Neural progenitor cell (in vitro differentiated cells): Measurements from ENCODE around the gene PIGM. TPM values are rescaled to one million over a fixed set of nuclear protein-coding genes. Genes with fewer than 3 reads are reported as not detected.

Experiments used
- DNase-seq: peaks from one replicate; pipeline ENCODE4 v3.0.0-alpha.2; 2016; ENCODE audit warnings: low spot score
- H2AFZ ChIP-seq: fragments of 200-600 bp; sonication (generic); replicated peaks from 2 replicates; pipeline ENCODE4 v1.6.1; 2016; ENCODE audit warnings: antibody characterized with exemption
- H3F3A ChIP-seq: fragments of 200-600 bp; sonication (generic); 2 replicates; pipeline ENCODE4 v1.6.1; 2016; ENCODE audit warnings: antibody characterized with exemption, low read depth
- H3K27ac ChIP-seq: fragments of 200-600 bp; sonication (generic); 2 replicates; pipeline ENCODE4 v1.5.1; 2016; ENCODE audit warnings: mild to moderate bottlenecking
- H3K27me3 ChIP-seq: fragments of 200-600 bp; sonication (generic); 2 replicates; pipeline ENCODE4 v1.6.1; 2016; ENCODE audit warnings: mild to moderate bottlenecking, moderate library complexity
- H3K36me3 ChIP-seq: fragments of 200-600 bp; sonication (generic); 2 replicates; pipeline ENCODE4 v1.5.1; 2016
- H3K4me1 ChIP-seq: fragments of 200-600 bp; sonication (generic); 2 replicates; pipeline ENCODE4 v1.6.1; 2016; ENCODE audit warnings: mixed run types
- H3K4me2 ChIP-seq: fragments of 200-600 bp; sonication (generic); 2 replicates; pipeline ENCODE4 v1.6.1; 2016
- H3K4me3 ChIP-seq: fragments of 200-600 bp; sonication (generic); 2 replicates; pipeline ENCODE4 v1.5.1; 2016
- H3K79me2 ChIP-seq: fragments of 200-600 bp; sonication (generic); 2 replicates; pipeline ENCODE4 v1.6.1; 2016; ENCODE audit warnings: low read depth
- H3K9ac ChIP-seq: fragments of 200-600 bp; sonication (generic); 2 replicates; pipeline ENCODE4 v1.6.1; 2016
- H3K9me3 ChIP-seq: fragments of 200-600 bp; sonication (generic); 2 replicates; pipeline ENCODE4 v1.5.1; 2016; ENCODE audit warnings: low read depth
- H4K20me1 ChIP-seq: fragments of 200-600 bp; sonication (generic); 2 replicates; pipeline ENCODE4 v1.6.1; 2016; ENCODE audit warnings: low read depth
- H3K27ac Mint-ChIP-seq: 3 replicates; pipeline ENCODE4 v1.8.0; 2021; ENCODE audit warnings: mixed read lengths
- H3K27me3 Mint-ChIP-seq: 2 replicates; pipeline ENCODE4 v1.8.0; 2022; ENCODE audit warnings: low read depth, mild to moderate bottlenecking, inconsistent platforms, moderate library complexity, mixed read lengths; ENCODE audit not compliant: insufficient read depth
- H3K36me3 Mint-ChIP-seq: 3 replicates; pipeline ENCODE4 v1.8.0; 2021; ENCODE audit warnings: mixed read lengths
- H3K4me1 Mint-ChIP-seq: 3 replicates; pipeline ENCODE4 v1.8.0; 2021; ENCODE audit warnings: mixed read lengths
- H3K4me3 Mint-ChIP-seq: 3 replicates; pipeline ENCODE4 v1.8.0; 2021; ENCODE audit warnings: mild to moderate bottlenecking, moderate library complexity, mixed read lengths
- H3K9me3 Mint-ChIP-seq: 3 replicates; pipeline ENCODE4 v1.8.0; 2020; ENCODE audit warnings: mixed read lengths
- EZH2 ChIP-seq: fragments of 200-600 bp; sonication (generic); IDR thresholded peaks from 2 replicates; pipeline ENCODE4 v1.6.1; 2017; ENCODE audit warnings: antibody characterized with exemption, mild to moderate bottlenecking, moderate library complexity
- EZH2phosphoT487 ChIP-seq: fragments of 200-600 bp; sonication (generic); IDR thresholded peaks from 2 replicates; pipeline ENCODE4 v1.6.1; 2017; ENCODE audit warnings: antibody characterized with exemption
- total RNA-seq: library from RNA; depleted of rRNA; stranded (reverse); fragments of >200 nt; gene quantifications from 2 replicates; pipeline ENCODE4 v1.2.3, GENCODE V29; 2015; ENCODE audit warnings: low replicate concordance
- TF ChIP-seq, protein P1 (sequence below): fragments of 200-600 bp; sonication (generic); IDR thresholded peaks from 2 replicates; pipeline ENCODE4 v1.5.1; 2017; ENCODE audit warnings: antibody characterized with exemption, mild to moderate bottlenecking

Gene PIGM
- total RNA-seq, 1 donor from 2014 or later = 7.1 TPM

DNA sequence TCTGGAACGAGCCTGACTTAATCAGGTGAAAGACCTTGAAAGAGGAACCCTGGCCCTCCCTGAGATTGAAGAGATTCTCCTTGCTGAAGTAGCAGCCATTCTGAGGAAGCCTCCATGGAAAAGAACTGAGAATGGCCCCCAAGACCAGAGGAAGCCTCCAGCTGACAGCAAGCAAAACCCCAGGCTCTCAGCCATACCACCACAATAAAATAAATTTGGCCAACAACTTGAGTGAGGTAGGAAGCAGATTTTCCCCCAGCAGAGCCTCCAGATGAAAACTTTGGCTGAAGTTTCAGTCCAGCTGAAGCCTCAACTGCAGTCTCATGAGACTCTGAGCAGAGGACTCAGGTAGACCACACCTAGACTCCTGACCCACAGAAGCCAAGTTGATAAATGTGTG is 43.8 kb downstream of the PIGM start:
- H3K36me3 Mint-ChIP-seq = no peaks in the 10 kb centered on the region
- no peak overlapping the region for H2AFZ ChIP-seq
- H3K9ac ChIP-seq = no peak overlapping the region
- no peak for TF ChIP-seq EZH2
- TF ChIP-seq EZH2phosphoT487 = no peak
- TF ChIP-seq, protein P1, sequence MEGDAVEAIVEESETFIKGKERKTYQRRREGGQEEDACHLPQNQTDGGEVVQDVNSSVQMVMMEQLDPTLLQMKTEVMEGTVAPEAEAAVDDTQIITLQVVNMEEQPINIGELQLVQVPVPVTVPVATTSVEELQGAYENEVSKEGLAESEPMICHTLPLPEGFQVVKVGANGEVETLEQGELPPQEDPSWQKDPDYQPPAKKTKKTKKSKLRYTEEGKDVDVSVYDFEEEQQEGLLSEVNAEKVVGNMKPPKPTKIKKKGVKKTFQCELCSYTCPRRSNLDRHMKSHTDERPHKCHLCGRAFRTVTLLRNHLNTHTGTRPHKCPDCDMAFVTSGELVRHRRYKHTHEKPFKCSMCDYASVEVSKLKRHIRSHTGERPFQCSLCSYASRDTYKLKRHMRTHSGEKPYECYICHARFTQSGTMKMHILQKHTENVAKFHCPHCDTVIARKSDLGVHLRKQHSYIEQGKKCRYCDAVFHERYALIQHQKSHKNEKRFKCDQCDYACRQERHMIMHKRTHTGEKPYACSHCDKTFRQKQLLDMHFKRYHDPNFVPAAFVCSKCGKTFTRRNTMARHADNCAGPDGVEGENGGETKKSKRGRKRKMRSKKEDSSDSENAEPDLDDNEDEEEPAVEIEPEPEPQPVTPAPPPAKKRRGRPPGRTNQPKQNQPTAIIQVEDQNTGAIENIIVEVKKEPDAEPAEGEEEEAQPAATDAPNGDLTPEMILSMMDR = no peak
- H4K20me1 ChIP-seq = no peaks in the 10 kb centered on the region
- H3F3A ChIP-seq = peaks cover 9% of the 10 kb centered on the region
- peaks cover 4% of the 10 kb centered on the region for H3K4me1 Mint-ChIP-seq
- no peaks in the 10 kb centered on the region for H3K9me3 Mint-ChIP-seq
- H3K27me3 ChIP-seq = no peaks in the 10 kb centered on the region
- peaks cover 3% of the 10 kb centered on the region for H3K27me3 Mint-ChIP-seq
- no peaks in the 10 kb centered on the region for H3K79me2 ChIP-seq
- H3K27ac ChIP-seq = no peak overlapping the region
- H3K36me3 ChIP-seq = no peaks in the 10 kb centered on the region
- no peaks in the 10 kb centered on the region for H3K9me3 ChIP-seq
- no peak for DNase-seq
- H3K4me3 ChIP-seq = no peak overlapping the region
- H3K4me2 ChIP-seq = no peak overlapping the region
- H3K27ac Mint-ChIP-seq = no peak overlapping the region
- no peaks in the 10 kb centered on the region for H3K4me1 ChIP-seq
- no peak overlapping the region for H3K4me3 Mint-ChIP-seq

DNA sequence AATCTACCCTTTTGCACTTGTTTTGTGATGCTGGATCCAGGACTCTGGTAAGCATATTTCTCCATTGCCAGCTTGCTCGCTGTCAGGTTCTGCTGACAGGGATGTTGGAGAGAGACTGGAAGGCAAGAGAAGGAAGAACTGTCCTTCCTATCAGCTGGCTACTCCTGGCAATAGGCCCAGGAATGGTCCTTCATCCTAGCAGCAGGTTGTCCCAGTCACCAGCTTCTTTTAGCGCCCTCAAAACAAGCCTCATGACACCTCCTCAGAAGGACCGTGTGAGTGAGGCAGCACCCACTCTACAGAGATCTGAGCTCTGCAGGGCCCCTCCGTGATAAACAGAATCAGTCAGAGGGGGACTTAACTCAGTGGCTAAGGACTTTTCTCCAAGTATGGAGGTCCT is 44.6 kb downstream of the PIGM start:
- no peaks in the 10 kb centered on the region for H3K36me3 ChIP-seq
- H3K27ac Mint-ChIP-seq = no peak overlapping the region
- H3K9ac ChIP-seq = no peak overlapping the region
- H3K4me3 ChIP-seq = no peak overlapping the region
- no peaks in the 10 kb centered on the region for H3K79me2 ChIP-seq
- no peaks in the 10 kb centered on the region for H3K4me1 ChIP-seq
- no peaks in the 10 kb centered on the region for H3K36me3 Mint-ChIP-seq
- no peak overlapping the region for H2AFZ ChIP-seq
- H3K4me1 Mint-ChIP-seq = peaks cover 4% of the 10 kb centered on the region
- H3K27me3 Mint-ChIP-seq = peaks cover 3% of the 10 kb centered on the region
- H3K27me3 ChIP-seq = no peaks in the 10 kb centered on the region
- H3K4me2 ChIP-seq = no peak overlapping the region
- no peak overlapping the region for H3K27ac ChIP-seq
- H3K4me3 Mint-ChIP-seq = no peak overlapping the region
- DNase-seq = no peak
- H3K9me3 ChIP-seq = no peaks in the 10 kb centered on the region
- H3F3A ChIP-seq = peaks cover 6% of the 10 kb centered on the region
- TF ChIP-seq EZH2 (no peak), EZH2phosphoT487 (no peak)
- TF ChIP-seq, protein P1 = no peak
- H3K9me3 Mint-ChIP-seq = no peaks in the 10 kb centered on the region
- H4K20me1 ChIP-seq = no peaks in the 10 kb centered on the region

DNA sequence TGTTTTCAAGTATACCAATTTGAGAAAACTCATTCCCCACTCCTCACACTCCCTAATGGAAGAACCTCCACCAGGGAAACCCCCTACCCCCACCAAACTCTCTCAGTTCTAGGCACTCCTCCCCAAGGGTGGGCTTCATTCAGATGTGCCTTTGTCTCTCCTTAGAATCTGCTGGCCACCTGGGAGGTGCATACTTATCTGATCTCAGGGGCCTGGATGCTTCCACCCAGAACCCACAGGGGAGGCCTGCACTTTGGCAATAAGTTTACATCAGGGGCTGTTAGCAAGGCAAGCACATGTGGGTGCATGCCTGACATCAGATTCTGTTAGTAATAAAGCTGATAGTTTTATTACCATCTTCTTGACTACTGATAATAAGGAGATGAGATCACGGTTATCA is 45.3 kb downstream of the PIGM start:
- Histone ChIP-seq H4K20me1 (no peaks in the 10 kb centered on the region), H3K4me2 (no peak overlapping the region), H3K9ac (no peak overlapping the region), H3K36me3 (no peaks in the 10 kb centered on the region), H3K4me1 (no peaks in the 10 kb centered on the region), H3K4me3 (no peak overlapping the region), H3K9me3 (no peaks in the 10 kb centered on the region), H3F3A (no peaks in the 10 kb centered on the region), H2AFZ (no peak overlapping the region), H3K27me3 (no peaks in the 10 kb centered on the region), H3K27ac (no peak overlapping the region), H3K79me2 (no peaks in the 10 kb centered on the region)
- Mint-ChIP-seq H3K27ac (no peak overlapping the region), H3K4me1 (peaks cover 4% of the 10 kb centered on the region), H3K9me3 (peaks cover 2% of the 10 kb centered on the region), H3K4me3 (no peak overlapping the region), H3K36me3 (no peaks in the 10 kb centered on the region), H3K27me3 (peaks cover 3% of the 10 kb centered on the region)
- TF ChIP-seq, protein P1 = no peak
- TF ChIP-seq EZH2phosphoT487 = no peak
- TF ChIP-seq EZH2 = no peak
- no peak for DNase-seq
